ENCODE data around the gene FBXO31.

The FBXO31 gene

DNA sequence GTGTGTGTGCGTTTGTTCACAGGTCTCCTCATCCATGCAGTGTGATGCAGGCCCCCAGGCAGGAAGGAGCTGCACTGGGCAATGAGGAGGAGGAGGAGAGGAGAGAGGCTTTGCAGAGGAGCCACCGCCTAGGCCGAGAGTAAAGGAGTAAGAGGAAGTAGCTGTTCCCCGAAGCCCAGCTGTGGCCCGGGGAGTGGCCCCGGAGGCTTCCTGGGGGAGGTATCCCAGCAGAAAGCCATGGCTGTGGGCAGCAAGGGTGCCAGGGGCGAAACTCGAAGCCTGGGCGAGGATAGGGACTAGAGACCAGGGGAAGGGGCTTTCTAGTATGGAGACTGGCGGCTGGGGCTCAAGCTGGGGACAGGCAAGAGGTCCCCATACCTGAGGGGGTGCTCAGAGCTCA is 78.6 kb downstream of the FBXO31 start:
- DNase-seq, result no peak

DNA sequence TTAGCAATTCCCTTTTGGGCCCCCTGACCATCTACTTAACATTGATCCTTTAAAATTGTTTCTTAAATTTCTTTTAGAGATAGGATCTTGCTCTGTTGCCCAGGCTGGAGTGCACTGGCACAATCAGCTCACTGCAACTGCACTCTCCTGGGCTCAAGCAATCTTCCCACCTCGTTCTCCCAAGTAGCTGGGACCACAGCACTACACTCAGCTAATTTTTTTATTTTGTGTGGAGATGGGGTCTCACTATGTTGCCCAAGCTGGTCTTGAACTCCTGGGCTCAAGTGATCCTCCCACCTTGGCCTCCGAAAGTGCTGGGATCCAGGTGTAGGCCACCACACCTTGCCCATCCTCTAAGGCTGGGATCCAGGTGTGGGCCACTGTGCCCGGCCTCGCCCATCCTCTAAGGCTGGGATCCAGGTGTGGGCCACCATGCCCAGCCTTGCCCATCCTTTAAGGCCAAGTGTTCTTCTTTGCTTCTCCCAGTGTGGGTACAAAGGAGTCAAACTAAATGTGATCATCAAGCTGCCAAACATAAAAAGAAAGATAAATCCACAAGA is 79.5 kb downstream of the FBXO31 start:
- DNase-seq, result no peak

DNA sequence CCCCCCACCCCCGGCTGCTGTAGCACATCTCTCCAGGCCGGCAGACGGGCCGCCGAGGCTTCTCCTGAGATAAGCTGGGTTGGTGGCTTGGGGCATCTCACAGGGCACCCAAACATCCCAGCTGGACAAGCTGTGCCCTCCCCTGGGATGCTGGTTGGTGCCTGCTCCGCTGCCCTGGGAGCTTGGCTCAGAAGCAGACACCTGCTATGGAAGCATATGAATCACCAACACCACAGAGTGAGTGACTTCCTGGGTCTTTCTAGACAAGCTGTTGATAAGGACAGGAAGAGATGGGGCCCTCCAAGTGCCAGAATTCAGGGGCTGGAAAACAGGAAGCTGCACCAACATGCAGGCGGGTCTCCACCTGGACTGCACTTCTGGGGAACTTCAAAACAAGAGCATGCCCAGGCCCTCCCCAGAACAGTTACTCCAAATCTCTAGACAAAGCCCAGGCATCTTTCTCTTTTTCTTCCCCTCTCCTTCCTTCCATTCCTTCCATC is 80.1 kb downstream of the FBXO31 start:
- no peak for DNase-seq

DNA sequence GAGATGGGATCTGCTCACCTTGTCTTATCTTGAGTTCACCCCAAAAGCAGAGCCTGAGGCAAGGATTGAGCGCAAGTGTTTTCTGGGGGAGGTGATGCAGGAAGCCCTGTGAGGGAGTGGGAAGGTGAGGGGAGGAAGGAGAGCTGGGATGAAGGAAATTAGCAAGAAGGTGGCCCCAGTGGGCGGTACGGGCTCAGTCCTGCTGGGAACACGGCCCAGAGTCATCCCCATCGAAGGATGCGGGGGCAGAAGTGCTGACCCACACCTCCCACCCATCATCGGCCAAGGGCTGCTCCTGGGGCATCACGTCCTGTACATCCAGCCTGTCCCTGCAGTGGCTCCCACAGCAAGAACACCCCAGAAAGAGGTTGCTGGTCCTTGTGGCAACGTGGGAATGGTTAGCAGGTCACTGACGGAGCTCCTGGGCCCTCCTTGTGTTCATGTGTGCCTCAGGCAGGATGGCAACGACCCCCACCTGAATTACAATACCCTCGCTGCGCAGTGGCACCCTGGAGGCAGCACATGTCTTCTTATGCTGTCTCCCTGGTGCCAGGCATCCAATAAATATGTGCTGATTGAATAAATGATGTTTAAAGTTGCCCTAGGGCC is 84.6 kb downstream of the FBXO31 start:
- no peak for DNase-seq

DNA sequence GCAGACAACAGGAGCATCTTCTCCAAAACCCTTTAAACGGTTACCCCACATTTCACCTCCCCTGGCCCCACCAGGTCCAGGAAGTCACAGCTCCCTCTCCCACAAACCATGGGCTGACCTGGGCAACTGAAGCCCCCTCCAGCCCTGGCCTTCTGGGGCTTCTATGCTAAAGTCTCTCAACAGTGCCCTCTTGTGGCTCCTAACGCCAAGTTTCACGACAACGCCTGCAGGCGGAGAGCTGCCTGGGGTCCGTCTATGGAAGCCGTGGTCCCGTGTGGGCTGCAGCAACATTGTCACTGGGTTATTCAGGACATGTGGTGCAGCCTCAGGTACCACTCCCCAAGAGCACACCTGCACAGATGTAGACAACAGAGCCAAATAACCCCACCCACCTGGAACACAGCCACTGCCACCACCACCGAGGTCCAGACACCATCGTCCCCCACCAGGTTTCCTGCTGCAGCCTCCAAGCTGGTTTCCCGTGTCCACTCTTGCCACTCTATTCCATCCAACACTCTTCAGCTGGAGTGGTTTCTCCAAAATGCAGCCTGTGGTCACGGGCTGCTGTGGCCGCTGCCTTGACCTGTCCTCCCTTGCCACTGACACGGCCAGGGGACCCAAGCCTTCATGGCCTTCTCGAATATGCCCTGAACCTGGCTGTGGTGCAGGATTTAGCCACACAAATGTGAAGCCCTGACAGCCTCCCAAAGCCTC is 85.5 kb downstream of the FBXO31 start:
- no peak for DNase-seq

DNA sequence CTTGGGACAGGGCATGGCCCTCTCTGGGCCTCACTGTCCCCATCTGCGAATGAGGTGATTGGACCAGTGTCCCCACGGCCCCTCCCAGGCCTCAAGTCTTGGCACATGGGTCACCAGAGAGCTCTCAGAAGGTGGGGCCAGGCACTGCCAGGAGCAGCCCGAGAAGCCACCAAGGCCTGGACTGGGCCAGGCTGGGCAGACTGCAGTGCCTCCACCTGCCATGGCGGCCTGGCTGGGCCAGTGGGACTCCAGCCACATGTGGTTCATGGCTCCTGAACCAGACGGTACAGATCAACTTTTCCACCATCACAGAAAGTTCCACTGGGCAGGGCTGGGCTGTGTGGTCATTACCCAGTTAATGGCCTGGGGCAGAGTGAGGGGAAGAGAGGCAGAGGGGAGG is 86.2 kb downstream of the FBXO31 start:
- no peak for DNase-seq

DNA sequence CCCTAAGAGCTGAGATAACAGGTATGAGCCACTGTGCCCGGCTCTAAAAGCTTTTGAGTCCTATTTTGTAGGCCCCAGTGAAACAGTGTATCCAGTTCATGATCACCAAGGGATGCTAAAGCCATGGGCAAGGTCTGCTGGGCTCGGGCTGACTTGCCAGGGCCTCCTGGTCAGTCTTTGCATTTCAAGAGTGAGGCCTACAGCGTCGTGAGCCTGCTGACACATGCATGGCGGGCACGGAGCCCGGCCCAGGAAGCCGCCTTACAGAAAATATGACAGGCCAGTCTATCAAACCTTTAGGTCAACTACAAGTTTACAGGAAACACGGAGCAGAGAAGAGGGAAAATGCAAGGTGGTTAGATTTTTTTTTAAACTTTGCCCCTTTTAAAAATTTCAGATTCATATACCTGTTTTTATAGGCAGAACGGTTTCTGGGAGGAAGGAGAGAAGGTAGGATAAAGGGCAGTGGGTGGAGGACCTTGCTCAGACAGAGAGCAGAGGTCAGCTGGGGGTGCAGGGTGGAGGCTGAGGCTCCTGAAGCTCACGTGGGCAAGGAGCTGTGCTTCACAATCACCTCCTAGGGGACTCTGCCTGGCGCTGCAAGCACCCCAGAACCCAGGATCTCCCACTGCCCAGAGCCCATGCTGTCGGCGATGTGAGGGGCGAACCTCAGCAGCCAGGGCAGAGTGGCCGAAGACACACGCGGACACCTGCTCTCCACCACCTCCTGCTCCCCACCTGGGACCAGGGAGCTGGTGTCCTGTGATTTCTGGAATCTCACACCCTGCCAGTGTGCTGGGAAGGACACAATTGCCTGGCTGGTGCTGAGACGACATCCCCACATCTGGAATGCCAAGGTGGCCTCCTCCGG is 87.7 kb downstream of the FBXO31 start:
- no peak for DNase-seq

DNA sequence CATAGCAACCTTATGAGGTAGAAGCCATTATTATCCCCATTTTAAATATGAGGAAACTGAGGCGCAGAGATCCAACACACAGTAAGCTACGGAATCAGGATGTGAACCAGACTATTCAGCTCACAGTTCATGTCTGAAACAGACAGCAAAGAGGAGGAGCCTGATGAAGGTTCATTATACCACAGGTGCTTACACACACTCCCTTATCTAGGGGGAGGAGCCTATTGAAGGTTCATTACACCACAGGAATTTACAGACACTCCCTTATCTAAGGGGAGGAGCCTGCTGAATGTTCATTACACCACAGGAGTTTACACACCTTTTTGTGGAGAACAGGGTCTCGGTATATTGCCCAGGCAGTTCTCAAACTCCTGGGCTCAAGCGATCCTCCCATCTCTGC is 88.3 kb downstream of the FBXO31 start:
- DNase-seq, result no peak

DNA sequence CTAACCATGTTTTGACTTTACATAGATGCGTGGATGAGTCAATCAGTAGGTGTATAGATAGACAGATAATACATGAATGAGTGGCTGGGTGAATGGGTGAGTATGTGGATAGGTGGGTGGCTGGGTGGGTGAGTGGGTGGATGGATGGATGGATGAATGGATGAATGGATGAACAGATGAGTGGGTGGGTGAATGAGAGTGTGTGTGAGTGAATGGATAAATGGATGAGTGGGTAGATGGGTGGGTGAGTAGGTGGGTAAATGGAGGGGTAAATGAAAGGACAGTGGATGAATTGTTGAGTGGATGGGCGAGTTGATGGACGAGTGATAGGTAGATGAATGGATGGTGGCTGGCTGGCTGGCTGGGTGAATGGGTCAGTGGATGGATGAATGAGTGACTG is 89.6 kb downstream of the FBXO31 start:
- DNase-seq, result no peak

DNA sequence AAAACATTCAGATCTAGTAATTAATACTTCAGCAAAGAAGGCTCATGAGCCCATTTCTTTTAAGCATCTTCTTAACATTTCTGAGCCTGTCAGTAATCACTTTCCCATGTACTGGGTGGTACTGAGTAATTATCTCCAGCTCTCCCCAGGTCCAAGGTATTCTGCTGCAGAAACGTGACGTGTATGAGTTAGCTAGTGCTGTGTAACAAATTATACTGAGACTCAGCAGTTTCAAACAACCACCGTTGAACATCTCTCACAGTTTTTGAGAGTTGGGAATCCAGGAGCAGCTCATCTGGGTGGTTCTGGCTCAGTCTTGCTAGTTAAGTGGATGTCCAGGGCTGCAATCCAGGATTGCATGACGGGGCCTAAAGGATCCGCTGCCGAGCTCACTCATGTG is 91.6 kb downstream of the FBXO31 start:
- no peak for DNase-seq

DNA sequence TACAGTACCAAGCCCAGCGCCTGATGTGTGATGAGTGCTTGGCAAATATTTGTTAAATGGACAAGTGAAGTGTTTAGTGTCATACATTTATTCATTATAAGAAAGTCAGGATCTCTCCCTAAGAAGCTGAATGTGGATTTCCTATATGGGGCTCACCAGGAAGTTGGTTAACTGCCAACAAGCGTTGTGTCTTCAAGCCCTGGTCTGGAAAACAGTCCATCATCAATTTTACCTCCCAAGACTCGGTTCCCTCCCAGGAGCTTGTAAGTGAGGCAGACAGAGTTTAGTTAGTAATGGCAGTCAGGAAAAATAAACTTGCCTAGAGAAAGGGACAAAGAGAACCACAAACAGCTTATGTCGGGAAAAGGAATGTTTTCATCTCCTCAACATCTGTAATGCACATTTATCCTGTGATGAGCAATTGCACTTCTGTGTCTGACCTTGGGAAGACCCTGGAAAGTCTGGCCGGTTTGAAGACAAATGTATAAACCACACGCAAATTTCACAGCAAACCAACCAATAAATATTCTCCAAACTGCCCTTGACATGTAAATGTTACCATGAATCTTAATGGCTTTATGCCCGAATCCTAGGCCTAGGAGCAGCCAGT is 94.7 kb downstream of the FBXO31 start:
- DNase-seq, result no peak

DNA sequence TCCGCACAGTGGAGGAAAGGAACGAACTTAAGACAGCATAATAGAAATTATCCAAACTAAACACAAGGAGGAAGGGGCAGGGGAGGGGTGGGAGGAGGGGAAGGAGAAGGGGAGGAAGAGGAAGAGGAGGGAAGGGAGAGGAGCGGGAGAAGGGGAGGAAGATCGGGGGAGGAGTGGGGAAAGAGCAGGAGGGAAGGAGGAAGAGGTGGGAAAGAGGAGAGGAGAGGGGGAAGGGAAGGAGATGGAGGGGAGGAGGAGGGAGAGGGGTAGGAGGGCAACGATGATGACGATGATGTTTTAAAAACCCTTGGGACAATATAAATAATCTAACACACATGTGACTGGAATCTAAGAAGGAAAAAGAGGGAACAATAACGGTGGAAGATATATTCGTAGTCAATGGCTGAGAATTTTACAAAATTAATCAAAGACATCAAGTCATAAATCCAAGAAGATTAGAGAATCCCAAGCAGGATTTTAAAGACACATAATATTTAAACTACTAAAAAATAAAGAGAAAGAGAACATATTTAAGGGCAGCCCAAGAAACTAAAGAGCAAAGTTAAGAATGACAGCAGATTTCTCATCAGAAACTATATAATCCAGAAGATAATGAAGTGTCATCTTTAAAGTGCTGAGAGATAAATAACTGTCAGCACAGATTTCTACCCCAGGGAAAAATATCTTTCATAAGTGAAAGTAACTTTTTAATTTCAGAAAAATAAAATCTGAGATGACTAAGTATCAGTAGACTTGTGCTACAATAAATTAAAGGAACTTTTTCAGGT is 96.5 kb downstream of the FBXO31 start:
- no peak for DNase-seq

DNA sequence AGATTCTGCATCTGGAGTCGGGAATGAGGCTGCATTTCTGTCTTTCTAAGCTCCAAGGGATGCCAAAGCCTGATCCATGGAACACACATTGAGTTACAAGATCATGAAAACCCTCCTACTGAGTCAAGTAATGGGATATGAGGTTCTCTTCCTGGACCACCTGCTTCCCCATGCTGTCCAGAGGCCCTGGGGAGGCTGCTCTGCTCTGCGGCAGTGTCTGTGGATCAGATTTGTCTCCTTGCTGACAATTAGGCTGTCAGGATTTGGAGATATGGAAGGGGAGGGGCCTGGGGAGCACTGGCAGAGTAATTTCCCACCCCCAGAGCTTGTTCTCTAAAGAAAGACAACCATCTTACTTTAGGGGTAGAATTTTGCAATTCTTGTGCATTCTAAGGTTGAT is 99.4 kb downstream of the FBXO31 start:
- DNase-seq, result no peak

DNA sequence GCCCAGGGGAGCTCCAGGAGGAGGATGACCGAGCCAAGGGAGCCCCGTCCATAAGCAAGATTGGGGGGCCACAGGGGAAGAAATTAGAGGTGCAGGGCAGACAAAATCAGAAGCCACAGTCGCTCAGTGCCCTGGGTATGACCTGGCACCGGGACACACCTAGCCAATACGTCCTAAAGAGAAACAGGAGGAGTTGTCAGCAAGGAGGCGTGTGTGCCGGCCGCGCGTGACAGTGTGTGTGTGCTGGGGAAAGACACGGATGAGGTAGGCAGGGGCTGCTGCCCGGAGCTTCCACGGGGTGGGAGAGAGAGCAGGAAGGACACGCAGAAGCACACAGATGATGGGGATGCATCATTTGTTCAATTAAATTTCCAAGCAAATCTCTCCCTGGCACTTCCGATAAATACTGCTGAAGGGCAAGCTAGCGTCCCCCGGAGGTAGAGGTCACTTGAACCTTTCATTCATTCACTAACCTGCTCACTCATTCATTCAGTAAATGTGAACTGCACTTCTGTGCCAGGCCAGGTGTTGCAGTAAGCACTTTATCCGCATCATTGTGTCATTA is 104.4 kb downstream of the FBXO31 start:
- DNase-seq, result no peak

DNA sequence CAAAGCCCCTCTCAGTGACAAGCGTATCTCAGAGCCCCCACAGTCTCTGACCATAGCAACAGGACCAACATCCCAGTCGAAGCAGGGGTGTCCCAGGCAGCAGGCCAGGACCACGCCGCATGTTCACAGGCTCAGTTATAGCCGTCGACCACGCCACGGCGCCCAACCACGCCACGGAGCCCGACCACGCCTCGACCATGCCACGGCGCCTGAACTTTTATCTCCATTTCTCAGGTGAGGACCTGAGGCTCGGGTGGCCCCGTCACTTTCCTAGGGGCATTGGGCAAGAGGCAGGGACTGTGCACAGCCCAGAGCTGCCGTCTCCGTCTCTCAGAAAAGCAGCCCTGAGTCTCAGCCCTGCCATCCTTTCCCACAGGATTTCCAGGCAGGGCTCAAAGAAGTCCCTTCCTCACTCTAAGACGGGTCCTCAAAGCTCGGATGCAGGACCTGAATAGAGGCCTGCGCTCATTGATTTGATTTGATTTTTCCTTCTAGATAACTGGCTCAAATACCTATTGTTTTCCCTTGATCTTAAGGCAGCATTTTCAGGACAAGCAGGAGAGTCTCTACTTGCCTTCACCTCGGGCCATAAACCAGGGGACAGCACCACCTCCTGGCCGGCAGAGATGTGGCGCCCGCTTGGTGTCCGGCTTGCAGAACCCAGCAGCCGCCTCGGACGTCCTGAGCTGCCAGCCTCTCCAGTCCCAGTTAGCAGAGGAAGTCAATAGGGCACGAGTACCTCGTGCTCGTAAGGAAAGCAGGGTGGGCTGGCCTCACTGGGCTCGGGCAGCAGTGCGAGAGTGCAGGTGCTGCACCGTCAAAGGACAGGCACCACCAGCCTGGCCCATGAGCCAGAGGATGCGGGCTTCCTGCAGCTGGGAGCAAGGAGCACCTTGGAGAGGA is 105.1 kb downstream of the FBXO31 start:
- DNase-seq, result peak; percentile 17
